OCI-LY7 (cell line): ENCODE data around the gene CDC5L. TPM values are rescaled to one million over a fixed set of nuclear protein-coding genes. Genes with fewer than 3 reads are reported as not detected.

ENCODE experiments used
- BruUV-seq: library from RNA; stranded (reverse); fragments of 400-500 nt; replicated peaks from 2 replicates; lab custom pipeline; 2021; lab: Mats Ljungman, UMichigan
- CTCF ChIA-PET: fragments of 300-600 bp; sonication (Branson Sonifier 250); formaldehyde crosslinking; loops from one replicate; lab custom pipeline; 2022; ENCODE audit warnings: antibody characterized with exemption; ENCODE audit not compliant: unreplicated experiment; lab: Charles Lee
- POLR2A ChIA-PET: fragments of 300-600 bp; sonication (Branson Sonifier 250); formaldehyde crosslinking; loops from one replicate; lab custom pipeline; 2022; ENCODE audit warnings: antibody characterized with exemption; lab: Charles Lee
- DNase-seq: peaks from one replicate; pipeline ENCODE4 v3.0.0-alpha.2; 2015; ENCODE audit warnings: low spot score
- H2AFZ ChIP-seq: fragments of 200-600 bp; sonication (generic), shearing (Covaris generic); 2 replicates; pipeline ENCODE4 v1.6.1; 2014; ENCODE audit warnings: mild to moderate bottlenecking, antibody characterized with exemption, low read length, moderate library complexity
- H3K27ac ChIP-seq: fragments of 200-600 bp; sonication (generic); 2 replicates; pipeline ENCODE4 v1.5.1; 2014; ENCODE audit warnings: mixed run types, low read depth, mild to moderate bottlenecking, moderate library complexity, low read length, inconsistent platforms; ENCODE audit not compliant: poor library complexity, severe bottlenecking
- H3K36me3 ChIP-seq: fragments of 200-600 bp; sonication (generic); 2 replicates; pipeline ENCODE4 v1.6.1; 2014; ENCODE audit warnings: mild to moderate bottlenecking, antibody characterized with exemption, low read length, moderate library complexity, mixed read lengths; ENCODE audit not compliant: insufficient read depth
- H3K4me1 ChIP-seq: fragments of 200-600 bp; sonication (generic); 2 replicates; pipeline ENCODE4 v1.5.1; 2014; ENCODE audit warnings: mild to moderate bottlenecking, low read length; ENCODE audit not compliant: insufficient read depth, poor library complexity, severe bottlenecking
- H3K4me2 ChIP-seq: fragments of 200-600 bp; sonication (generic); 2 replicates; pipeline ENCODE4 v1.6.1; 2014; ENCODE audit warnings: mild to moderate bottlenecking, low read length
- H3K4me3 ChIP-seq: fragments of 200-600 bp; sonication (generic); 2 replicates; pipeline ENCODE4 v1.5.1; 2014; ENCODE audit warnings: mild to moderate bottlenecking, low read depth, low read length; ENCODE audit not compliant: poor library complexity, severe bottlenecking
- H3K79me2 ChIP-seq: fragments of 200-600 bp; sonication (generic); 2 replicates; pipeline ENCODE4 v1.6.1; 2016; ENCODE audit warnings: low read depth, mild to moderate bottlenecking, low read length, moderate library complexity, mixed read lengths; ENCODE audit not compliant: insufficient read depth
- H3K9me2 ChIP-seq: fragments of 200-600 bp; sonication (generic); 2 replicates; pipeline ENCODE4 v1.6.1; 2016; ENCODE audit warnings: mild to moderate bottlenecking, low read length, mixed read lengths; ENCODE audit not compliant: insufficient read depth
- H3K9me3 ChIP-seq: fragments of 200-600 bp; sonication (generic); 2 replicates; pipeline ENCODE4 v1.6.1; 2014; ENCODE audit warnings: mild to moderate bottlenecking, mixed run types, low read length, mixed read lengths
- H4K20me1 ChIP-seq: fragments of 200-600 bp; sonication (generic); 2 replicates; pipeline ENCODE4 v1.6.1; 2014; ENCODE audit warnings: mild to moderate bottlenecking, antibody characterized with exemption, low read length, moderate library complexity, mixed read lengths; ENCODE audit not compliant: insufficient read depth
- CTCF ChIP-seq: fragments of 200-600 bp; sonication (generic); conservative IDR thresholded peaks from 2 replicates; pipeline ENCODE4 v1.5.1; 2014; ENCODE audit warnings: mild to moderate bottlenecking, antibody characterized with exemption, low read length, moderate library complexity, mixed read lengths
- EZH2phosphoT487 ChIP-seq: fragments of 200-600 bp; sonication (generic); IDR thresholded peaks from 2 replicates; pipeline ENCODE4 v1.6.1; 2018; ENCODE audit warnings: low read depth, borderline replicate concordance, mild to moderate bottlenecking, mixed run types, antibody characterized with exemption, low read length, moderate library complexity, mixed read lengths
- intact Hi-C: fragments of 100-400 bp; cut with micrococcal nuclease; formaldehyde crosslinking; loops from one replicate; pipeline ENCODE4 v1.10.0; 2022; ENCODE audit not compliant: unreplicated experiment
- total RNA-seq, 2 experiments: library from RNA; depleted of rRNA in 1 of 2; stranded (reverse); fragments of >200 nt in 1 of 2; shearing (Covaris generic) in 1 of 2; gene quantifications; 2 replicates each; pipeline ENCODE4 v1.2.3, GENCODE V29; 2014 to 2022

CDC5L gene
- total RNA-seq, 2 experiments from 2014 or later: 21.5 to 24.0 TPM

GRCh38 chr6:44471271-44471981, 83.9 kb downstream of the CDC5L start:
- BruUV-seq: no TSS peak
- intact Hi-C loops: loop anchor here (10.0 kb wide), 1 partner anchor 183 kb away; no protein-coding TSS in a partner anchor

GRCh38 chr6:44472250-44472945, 84.9 kb downstream of the CDC5L start:
- no peaks in the 10 kb centered on the region for H3K9me2 ChIP-seq
- no peaks in the 10 kb centered on the region for H3K9me3 ChIP-seq
- no peak overlapping the region for H3K27ac ChIP-seq
- intact Hi-C loops: loop anchor here (10.0 kb wide), 1 partner anchor 182 kb away; no protein-coding TSS in a partner anchor
- ChIA-PET CTCF (no interaction called here), POLR2A (interaction anchor here (0.6 kb wide), 1 partner anchor 165 kb away, joined by 9 read pairs; no protein-coding TSS in a partner anchor)
- no peak overlapping the region for H2AFZ ChIP-seq
- no peaks in the 10 kb centered on the region for H3K79me2 ChIP-seq
- no peaks in the 10 kb centered on the region for H3K4me1 ChIP-seq
- TF ChIP-seq CTCF (no peak), EZH2phosphoT487 (no peak)
- no peak for DNase-seq
- H3K4me3 ChIP-seq: no peak overlapping the region
- no peak overlapping the region for H3K4me2 ChIP-seq
- no peaks in the 10 kb centered on the region for H3K36me3 ChIP-seq
- H4K20me1 ChIP-seq: no peaks in the 10 kb centered on the region
- BruUV-seq: no TSS peak

More at GRCh38 chr6:44471271-44471981, 83.9 kb downstream of the CDC5L start:
- no peaks in the 10 kb centered on the region for H4K20me1 ChIP-seq
- ChIA-PET POLR2A (interaction anchor here (0.6 kb wide), 1 partner anchor 347 kb away, joined by 4 read pairs; no protein-coding TSS in a partner anchor), CTCF (no interaction called here)
- H3K36me3 ChIP-seq: no peaks in the 10 kb centered on the region
- TF ChIP-seq CTCF (no peak), EZH2phosphoT487 (no peak)
- H3K9me3 ChIP-seq: no peaks in the 10 kb centered on the region
- no peaks in the 10 kb centered on the region for H3K9me2 ChIP-seq
- H3K27ac ChIP-seq: no peak overlapping the region
- DNase-seq: no peak
- H3K4me2 ChIP-seq: no peak overlapping the region
- H2AFZ ChIP-seq: no peak overlapping the region
- H3K79me2 ChIP-seq: no peaks in the 10 kb centered on the region
- no peaks in the 10 kb centered on the region for H3K4me1 ChIP-seq
- H3K4me3 ChIP-seq: no peak overlapping the region
